Neural progenitor cell (in vitro differentiated cells): ENCODE results near the gene ANKS1B.

Source experiments
- EZH2 ChIP-seq: fragments of 200-600 bp; sonication (generic); IDR thresholded peaks from 2 replicates; pipeline ENCODE4 v1.6.1; 2017; ENCODE audit warnings: antibody characterized with exemption, mild to moderate bottlenecking, moderate library complexity
- TF ChIP-seq, protein P1 (sequence below): fragments of 200-600 bp; sonication (generic); IDR thresholded peaks from 2 replicates; pipeline ENCODE4 v1.5.1; 2017; ENCODE audit warnings: antibody characterized with exemption, mild to moderate bottlenecking

DNA sequence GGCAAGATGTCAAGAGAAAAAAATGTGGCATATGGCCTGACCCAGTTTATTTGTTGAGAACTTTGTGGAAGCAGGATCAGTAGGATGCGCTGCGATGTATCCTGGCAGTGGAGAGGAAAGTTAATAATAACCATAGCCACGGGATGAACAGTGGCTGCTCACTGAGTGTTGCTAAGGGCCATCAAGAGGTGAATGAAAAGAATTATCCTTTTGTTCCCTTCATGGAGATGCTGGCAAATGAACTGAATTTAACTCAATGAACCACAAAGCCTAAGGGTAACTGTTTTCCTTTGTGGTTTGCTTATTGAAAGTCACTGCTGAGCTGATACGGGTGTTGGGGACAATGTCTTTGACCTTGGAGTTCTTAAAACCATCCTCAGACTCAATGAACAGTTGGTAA is 863.2 kb downstream of the ANKS1B start:
- TF ChIP-seq, protein P1, sequence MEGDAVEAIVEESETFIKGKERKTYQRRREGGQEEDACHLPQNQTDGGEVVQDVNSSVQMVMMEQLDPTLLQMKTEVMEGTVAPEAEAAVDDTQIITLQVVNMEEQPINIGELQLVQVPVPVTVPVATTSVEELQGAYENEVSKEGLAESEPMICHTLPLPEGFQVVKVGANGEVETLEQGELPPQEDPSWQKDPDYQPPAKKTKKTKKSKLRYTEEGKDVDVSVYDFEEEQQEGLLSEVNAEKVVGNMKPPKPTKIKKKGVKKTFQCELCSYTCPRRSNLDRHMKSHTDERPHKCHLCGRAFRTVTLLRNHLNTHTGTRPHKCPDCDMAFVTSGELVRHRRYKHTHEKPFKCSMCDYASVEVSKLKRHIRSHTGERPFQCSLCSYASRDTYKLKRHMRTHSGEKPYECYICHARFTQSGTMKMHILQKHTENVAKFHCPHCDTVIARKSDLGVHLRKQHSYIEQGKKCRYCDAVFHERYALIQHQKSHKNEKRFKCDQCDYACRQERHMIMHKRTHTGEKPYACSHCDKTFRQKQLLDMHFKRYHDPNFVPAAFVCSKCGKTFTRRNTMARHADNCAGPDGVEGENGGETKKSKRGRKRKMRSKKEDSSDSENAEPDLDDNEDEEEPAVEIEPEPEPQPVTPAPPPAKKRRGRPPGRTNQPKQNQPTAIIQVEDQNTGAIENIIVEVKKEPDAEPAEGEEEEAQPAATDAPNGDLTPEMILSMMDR = no peak
- no peak for TF ChIP-seq EZH2
